Liver (tissue), 3 donors: ENCODE measurements around the gene TEX261.
"Not testable (repeated sequence)": the region's sequence is repeated elsewhere in the genome, so short reads cannot be mapped to it uniquely, and the experiment has no call there.

Experiments used
- CTCF ChIP-seq: fragments of 150-350 bp; IDR thresholded peaks from 2 replicates; pipeline ENCODE4 v1.5.1; 2017; ENCODE audit warnings: improper control_type of control experiment, low read depth, low read length; ENCODE audit not compliant: missing input control
- EGR1 ChIP-seq, 2 donors: IDR thresholded peaks; 2 replicates each; pipeline ENCODE4 v1.6.1; 2016 to 2018; ENCODE audit warnings: antibody characterized with exemption in 2 of 2, low read depth in 2 of 2
- FOXA1 ChIP-seq: IDR thresholded peaks from 2 replicates; pipeline ENCODE4 v1.6.1; 2016; ENCODE audit warnings: antibody characterized with exemption
- GABPA ChIP-seq, 2 donors: IDR thresholded peaks in 1 of 2; conservative IDR thresholded peaks in 1 of 2; 2 replicates each; pipeline ENCODE4 v1.6.1; 2016; ENCODE audit warnings: antibody characterized with exemption in 2 of 2, mild to moderate bottlenecking in 1 of 2, moderate library complexity in 1 of 2
- HNF4G ChIP-seq: IDR thresholded peaks from 2 replicates; pipeline ENCODE4 v1.6.1; 2016; ENCODE audit warnings: antibody characterized with exemption
- JUND ChIP-seq, 2 donors: IDR thresholded peaks; 2 replicates each; pipeline ENCODE4 v1.6.1; 2016; ENCODE audit warnings: antibody characterized with exemption in 2 of 2
- RAD21 ChIP-seq, 2 donors: IDR thresholded peaks; 2 replicates each; pipeline ENCODE4 v1.6.1; 2016; ENCODE audit warnings: antibody characterized with exemption in 2 of 2, mild to moderate bottlenecking in 2 of 2
- REST ChIP-seq: IDR thresholded peaks from 2 replicates; pipeline ENCODE4 v1.6.1; 2016; ENCODE audit warnings: antibody characterized with exemption, mild to moderate bottlenecking
- RXRA ChIP-seq, 2 donors: IDR thresholded peaks; 2 replicates each; pipeline ENCODE4 v1.6.1; 2017 to 2018; ENCODE audit warnings: antibody characterized with exemption in 2 of 2, mild to moderate bottlenecking in 1 of 2
- SP1 ChIP-seq: IDR thresholded peaks from 2 replicates; pipeline ENCODE4 v1.6.1; 2018; ENCODE audit warnings: antibody characterized with exemption, mild to moderate bottlenecking
- TAF1 ChIP-seq: conservative IDR thresholded peaks from 2 replicates; pipeline ENCODE4 v1.6.1; 2016; ENCODE audit warnings: antibody characterized with exemption, mild to moderate bottlenecking
- YY1 ChIP-seq: IDR thresholded peaks from 2 replicates; pipeline ENCODE4 v1.6.1; 2016; ENCODE audit warnings: antibody characterized with exemption, mild to moderate bottlenecking
- TF ChIP-seq, protein P1 (sequence below): IDR thresholded peaks from 2 replicates; pipeline ENCODE4 v1.6.1; 2016; ENCODE audit warnings: antibody characterized with exemption
- TF ChIP-seq, protein P2 (sequence below): IDR thresholded peaks from 2 replicates; pipeline ENCODE4 v1.6.1; 2016; ENCODE audit warnings: antibody characterized with exemption
- donor health status: healthy.
- donor health status: healthy.

DNA sequence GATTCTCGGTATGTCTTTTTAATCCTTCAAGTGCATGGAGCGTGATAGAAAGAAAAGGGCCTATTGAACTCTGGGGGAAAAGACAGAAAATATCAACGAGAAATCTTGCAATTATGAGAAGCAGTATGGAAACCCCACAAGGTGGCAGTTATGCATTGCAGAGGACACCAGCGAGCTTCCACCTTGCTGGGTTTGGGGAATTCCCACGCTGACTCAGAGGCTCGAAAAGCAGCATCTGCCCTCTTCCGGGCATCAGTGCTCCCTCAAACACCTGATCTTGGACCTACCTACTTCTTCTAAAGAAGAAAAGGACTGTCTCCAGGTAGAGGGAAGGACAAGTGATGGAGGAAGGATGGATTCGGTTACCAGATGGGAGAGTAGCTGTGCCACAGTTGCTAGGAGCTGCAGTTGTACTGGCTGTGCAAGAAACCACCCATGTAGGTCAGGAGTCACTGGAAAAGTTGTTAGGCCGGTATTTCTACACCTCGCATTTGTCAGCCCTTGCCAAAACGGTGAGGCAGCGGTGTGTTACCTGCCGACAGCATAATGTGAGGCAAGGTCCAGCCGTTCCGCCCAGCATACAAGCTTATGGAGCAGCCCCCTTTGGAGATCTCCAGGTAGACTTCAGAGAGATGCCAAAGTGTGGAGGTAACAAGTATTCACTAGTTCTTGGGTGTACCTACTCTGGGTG, 29.0 kb upstream of the TEX261 start:
- TF ChIP-seq TAF1; CTCF; JUND (IDR thresholded peaks at IDR 0.05); HNF4G; SP1; RXRA (IDR thresholded peaks at IDR 0.05); FOXA1; YY1; REST; EGR1 (IDR thresholded peaks at IDR 0.05; ENCODE audit: low read depth in 2 of 2); GABPA (IDR thresholded peaks at IDR 0.05 in 1 of 2, conservative IDR thresholded peaks at IDR 0.05 in 1 of 2): not testable (repeated sequence)
- TF ChIP-seq, protein P1, sequence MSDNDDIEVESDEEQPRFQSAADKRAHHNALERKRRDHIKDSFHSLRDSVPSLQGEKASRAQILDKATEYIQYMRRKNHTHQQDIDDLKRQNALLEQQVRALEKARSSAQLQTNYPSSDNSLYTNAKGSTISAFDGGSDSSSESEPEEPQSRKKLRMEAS = not testable (repeated sequence)
- TF ChIP-seq, protein P2, sequence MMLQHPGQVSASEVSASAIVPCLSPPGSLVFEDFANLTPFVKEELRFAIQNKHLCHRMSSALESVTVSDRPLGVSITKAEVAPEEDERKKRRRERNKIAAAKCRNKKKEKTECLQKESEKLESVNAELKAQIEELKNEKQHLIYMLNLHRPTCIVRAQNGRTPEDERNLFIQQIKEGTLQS = not testable (repeated sequence)
- TF ChIP-seq RAD21 (IDR thresholded peaks at IDR 0.05) = peak; percentile 20 to 31
